NCI-H187 (cell line): ENCODE measurements around the gene SAMD7.

ENCODE experiments used
- DNase-seq, 2 experiments: peaks; one replicate each; lab custom pipeline; 2025; lab: John Stamatoyannopoulos, UW

Gene SAMD7

DNA sequence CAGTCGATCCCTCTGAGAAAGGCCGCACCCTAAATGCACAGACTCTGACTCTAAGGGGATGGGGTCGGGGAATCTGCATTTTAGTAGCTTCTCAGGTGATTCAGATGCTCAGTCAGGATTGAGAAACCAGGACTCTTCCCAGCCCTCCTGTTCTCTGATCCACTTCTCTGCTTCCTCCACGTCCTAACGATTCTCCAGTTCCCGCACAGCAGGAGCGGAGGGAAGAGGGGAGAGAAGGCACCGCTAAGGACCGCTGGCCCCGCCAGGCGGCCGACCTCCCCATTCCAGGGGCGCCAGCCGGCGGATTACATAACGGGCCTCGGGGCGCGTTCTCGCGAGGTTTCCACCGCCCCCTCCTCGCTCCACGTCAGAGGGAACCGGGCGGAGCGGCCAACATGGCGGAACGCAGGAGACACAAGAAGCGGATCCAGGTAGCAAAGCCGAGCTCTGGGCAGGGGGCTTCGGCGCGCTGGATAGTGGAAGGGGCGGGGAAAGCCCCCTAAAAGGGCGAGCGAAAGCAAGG, 55.1 kb downstream of the SAMD7 start, which contains the start of gene SEC62:
Gene SEC62 (plus strand): TSS at position 380 of the 523 bp plus-strand sequence. CDS start 16 bp downstream, at position 396.
- peak; percentile 69 to 90 for DNase-seq

DNA sequence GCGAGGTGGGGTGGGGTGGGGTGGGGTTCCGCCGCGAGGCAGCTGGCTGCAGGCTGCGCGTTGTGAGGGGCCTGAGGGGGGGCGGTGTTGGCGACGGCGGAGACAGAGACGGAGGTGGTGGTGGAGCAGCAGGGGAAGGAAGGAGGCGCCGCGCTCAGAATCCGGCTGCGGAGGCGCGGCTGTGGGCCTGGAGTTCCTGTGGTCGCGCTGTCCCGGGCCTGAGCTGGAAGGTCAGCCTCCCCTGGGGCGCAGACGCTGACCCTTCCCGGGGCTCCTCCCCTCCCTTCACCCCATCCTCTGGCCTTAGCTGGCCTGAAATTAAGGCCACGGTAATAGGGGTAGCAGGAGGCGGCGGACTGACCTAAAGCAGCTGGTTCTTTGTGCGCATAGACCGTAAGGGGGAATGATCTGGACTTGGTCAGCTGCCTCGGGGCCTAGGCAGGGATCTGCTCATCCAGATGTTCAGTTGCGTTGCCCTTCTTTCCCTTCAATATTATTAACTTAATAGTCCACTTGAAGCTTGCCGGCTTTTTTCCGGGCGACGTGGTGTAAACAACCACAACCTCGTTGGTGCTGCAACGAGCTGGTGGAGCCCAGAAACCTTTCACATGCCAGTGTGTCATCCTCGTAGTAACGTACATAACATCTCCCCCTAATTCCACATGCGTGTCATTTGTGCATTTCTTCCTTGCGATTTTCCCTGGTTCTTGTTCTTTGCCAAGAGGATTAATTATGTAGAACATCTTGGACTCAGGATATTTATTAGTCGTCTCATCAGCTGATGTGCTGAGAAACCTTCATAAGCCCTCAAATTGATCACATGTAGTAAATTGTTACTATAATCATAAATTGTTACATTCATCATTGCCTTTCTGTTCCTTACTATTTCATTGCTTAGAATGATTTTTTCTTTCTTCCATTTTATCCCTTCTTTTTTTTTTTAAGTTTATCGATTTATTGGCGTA, 55.9 kb downstream of the SAMD7 start:
- peak; percentile 26 to 37 for DNase-seq

DNA sequence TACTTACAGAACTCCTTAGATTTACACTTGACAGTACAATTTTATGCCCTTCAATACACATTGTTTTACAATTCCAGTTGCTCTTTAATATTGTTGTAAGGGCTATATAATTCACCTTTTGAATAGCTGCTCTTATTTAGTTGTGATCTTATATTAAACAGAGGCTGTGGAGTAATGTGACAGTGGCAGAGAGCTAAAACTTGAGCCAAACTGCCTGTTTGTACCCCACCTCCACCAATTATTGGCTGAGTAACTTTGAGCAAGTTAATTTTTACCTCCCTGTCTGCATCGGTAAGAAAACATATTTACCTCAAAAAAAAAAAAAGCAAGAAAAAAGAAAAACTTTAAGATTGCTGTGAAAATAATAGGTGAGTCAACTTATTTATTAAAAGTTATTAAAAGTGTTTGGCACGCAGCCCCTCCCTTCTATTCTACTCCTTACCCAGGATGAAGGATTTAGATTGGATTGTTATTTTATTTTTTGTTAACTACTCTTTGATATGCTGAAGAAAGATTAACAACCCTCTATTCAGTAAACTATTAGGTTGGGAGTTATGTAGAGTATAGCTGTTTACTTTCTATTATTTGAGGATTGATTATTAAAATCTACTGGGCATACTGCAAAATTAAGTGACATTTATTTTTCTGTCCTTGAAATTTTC, 57.0 kb downstream of the SAMD7 start:
- DNase-seq: no peak

GRCh38 chr3:169969174-169970095, 58.1 kb downstream of the SAMD7 start:
- DNase-seq: no peak

DNA sequence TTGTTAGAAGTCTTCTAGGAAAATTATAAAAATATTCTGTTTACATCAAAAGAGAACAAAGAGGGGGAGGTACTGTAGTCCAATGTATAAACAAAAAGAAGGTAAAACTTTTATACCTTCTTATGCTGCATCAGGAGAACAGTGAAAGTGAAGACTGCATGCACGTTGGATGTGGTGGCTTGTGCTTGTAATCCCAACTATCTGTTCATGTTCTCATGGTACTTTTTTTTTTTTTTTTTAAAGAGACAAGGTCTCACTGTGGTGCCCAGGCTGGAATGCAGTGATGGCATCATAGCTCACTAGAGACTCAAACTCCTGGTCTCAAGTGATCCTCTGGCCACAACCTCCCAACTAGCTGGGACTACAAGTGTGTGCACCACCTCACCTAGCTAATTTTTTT, 59.5 kb downstream of the SAMD7 start:
- no peak for DNase-seq

DNA sequence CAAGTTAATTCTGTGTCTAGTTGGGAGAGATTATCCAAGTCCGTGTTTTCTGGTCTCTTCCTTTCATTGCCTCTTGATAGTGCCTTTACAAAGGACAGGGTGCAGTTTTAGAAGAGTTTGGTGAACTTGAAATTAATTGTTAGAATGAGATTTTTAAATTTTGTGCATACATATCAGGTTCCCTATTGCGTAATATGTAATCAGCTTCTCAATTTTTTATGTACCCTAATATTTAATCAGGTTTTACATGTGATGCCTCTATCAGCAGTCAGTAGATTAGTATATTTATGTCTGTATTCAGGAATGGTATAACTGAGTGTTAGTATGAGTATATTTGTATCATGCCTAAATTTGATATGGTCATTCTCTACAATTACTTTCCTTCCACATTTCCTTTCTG, 60.1 kb downstream of the SAMD7 start:
- no peak for DNase-seq

- DNase-seq: no peak
These were observed 68.7 kb downstream of the SAMD7 start for GRCh38 chr3:169980055-169980454.

- DNase-seq: no peak
These were observed 72.9 kb downstream of the SAMD7 start for GRCh38 chr3:169984292-169984691.
